NCI-H2196 treated with DMSO at 0.1 percent for 48 hours (cell line): ENCODE data around the gene ATOSB.
"Not testable (repeated sequence)": the region's sequence is repeated elsewhere in the genome, so short reads cannot be mapped to it uniquely, and the experiment has no call there.

Source experiments
- DNase-seq: peaks from one replicate; lab custom pipeline; 2025; ENCODE audit not compliant: unreplicated experiment; lab: John Stamatoyannopoulos, UW

The ATOSB gene, protein sequence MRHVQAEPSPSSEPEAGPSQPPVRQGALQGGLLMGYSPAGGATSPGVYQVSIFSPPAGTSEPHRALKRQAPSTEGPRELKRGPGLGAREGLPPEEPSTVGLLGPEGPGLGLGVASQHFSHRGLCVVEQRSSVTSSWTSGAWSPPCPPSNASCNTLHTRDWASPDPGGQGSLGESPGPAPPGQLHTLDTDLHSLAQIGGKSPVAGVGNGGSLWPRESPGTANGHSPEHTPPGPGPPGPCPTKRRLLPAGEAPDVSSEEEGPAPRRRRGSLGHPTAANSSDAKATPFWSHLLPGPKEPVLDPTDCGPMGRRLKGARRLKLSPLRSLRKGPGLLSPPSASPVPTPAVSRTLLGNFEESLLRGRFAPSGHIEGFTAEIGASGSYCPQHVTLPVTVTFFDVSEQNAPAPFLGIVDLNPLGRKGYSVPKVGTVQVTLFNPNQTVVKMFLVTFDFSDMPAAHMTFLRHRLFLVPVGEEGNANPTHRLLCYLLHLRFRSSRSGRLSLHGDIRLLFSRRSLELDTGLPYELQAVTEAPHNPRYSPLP

DNA sequence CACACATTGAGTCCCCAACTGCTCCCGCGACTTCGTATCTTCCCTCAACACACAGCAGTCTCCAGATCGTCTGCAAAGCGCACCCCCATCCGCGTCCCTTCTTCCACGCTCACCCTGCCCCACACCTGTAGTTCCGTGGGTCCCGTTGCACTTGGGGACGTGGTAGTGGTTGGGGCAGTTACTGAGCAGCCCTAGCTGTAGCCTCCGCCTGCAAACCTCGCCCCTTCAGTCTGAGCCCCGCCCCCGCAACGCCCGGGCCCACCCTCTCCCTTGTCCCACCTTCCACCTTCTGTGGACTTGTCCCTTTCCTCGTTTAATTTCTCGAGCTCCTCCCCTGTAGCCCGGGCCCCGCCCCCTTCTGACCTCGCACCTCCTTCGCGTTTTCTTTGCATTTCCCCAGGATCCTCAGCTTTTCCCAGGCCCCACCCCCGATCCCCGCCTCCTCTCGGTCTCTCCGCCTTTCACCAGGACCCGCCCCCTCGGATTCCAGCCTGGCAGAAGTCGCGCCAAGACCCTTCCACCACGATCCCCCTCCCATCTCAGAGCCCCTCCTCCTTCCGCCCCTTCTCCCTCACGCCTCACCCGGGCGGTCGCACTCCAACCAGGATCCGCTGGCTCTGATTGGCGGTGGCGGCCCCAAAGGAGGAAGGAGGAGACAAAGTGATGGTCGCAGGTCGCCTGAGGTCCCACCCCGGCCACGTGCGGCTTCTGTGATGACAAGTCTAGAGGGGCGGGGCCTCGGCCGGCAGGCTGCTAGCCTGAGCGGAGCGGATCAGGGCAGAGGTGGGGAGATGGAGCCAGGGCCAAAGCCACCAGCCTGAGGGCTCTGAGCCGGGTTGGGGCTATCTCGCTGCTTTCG, at the start of gene ATOSB:
ATOSB (minus strand) TSS at position 183 of the 859 bp plus-strand sequence. CDS start 7,588 bp downstream, outside the sequence.
- peak; percentile 100 for DNase-seq

DNA sequence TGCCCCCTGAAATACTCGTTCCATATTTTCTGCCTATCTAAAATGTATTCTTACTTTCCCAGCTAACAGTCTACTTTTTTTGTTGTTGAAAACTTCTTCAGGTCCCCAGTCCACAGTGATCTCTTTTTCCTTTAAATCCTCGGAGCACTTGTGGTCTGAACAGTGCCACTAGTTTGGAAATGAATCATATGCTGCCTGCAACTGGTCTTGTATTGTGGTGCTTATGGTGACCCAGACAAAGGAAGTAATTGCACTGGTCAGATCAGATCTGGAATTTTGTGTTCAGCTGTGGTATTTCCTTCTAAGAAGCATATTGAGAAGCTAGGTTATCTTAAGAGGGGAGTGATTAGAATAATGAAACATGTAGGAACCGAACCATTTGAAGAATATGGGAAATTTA, 49.0 kb upstream of the ATOSB start:
- DNase-seq, result no peak

DNA sequence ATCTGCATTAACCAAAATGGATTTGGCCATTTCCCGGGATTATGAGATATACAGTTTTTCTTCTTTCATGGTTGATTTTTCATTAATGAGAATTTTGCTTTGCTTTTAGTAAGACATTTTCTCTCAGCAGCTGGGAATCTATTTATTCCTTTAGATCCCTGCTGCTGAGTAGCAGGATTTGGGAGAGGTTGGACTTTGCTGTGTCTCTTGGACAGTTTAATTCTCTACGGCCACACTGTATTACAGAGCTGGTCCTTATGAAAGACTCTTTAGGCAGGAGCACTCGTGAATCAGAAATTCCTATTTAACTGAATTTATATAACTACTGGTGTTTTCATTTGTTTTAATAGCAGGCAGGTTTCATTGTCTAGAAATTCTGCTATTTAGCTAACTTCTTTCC, 47.8 kb upstream of the ATOSB start:
- DNase-seq, result no peak

DNA sequence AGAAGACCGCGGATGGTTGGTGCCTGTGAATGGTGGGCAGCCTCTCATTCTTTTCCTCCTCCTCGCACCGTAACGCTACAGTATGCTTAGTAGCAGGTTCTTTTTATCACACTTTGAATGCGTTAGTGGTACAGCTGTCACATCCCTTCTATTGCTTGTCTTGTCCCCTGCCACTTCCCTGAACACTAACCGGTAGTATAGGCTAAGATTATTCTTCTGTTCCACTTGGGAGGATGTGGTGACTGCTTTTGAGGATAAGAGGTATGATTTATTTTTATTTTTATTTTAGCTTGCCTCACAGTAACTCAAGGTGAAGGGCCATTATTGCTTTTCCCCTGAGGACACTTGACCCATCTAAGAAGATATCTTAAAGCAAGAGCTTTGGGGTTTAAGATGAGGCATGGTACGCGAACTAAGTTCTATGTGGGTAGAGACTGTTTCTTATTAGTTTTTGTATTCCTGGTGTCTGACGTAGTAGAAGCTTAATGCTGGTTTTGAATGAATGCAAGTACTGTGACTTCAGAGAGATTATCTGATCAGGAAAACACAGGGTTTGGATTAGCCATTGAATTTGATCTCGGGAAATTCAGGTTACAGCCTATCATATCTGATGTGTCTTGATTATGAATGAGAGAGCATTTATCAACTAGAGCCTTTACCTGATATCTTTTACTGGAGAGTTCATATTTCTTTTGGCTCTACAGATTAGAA, 47.1 kb upstream of the ATOSB start:
- no peak for DNase-seq

DNA sequence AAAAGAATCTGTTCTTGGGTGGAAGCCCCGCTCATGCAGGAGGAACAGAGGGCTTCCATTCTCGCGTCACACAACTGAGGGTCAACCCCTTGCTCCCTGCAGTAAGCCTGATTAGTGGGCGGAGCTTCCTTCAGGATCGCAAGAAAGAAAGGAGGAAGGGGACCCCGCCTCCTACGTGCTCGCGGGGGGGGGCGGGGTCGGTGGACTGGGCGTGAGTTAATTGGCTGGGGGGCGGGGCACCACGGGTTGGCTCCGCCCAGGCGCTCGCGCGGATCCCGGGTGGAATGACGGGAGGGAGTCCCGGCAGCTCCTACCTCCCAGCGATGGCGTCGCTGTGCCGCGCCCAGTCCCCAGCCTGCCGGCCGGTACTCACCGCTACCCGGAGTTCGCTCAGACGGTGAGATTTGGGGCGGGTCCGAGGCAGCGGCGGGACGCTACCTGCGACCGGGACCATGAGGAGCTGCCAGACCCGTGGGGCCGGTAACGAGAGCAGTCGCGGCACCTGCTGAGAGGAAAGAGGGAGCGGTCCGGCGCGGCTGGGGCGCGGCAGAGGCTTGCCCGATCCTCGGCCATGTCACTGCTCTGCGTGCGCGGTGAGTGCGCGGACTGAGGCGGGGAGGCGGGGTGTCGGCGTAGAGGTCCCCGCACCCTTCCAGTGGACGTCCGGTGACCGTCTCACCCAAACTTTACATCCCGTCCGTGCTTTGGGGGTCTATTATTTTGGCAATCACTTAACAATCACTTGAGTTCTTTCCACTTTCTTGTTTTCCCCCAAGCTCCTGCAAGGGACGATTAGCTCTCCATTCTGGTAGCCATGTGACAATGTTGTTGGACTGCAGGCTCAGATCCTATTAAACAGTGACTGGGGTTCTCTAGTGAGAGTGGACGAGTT, 46.3 kb upstream of the ATOSB start, which contains the start of gene UNC13B:
UNC13B (plus strand) TSS at position 297 of the 892 bp plus-strand sequence; CDS start at position 572, 275 bp downstream.
- DNase-seq, result peak; percentile 84

DNA sequence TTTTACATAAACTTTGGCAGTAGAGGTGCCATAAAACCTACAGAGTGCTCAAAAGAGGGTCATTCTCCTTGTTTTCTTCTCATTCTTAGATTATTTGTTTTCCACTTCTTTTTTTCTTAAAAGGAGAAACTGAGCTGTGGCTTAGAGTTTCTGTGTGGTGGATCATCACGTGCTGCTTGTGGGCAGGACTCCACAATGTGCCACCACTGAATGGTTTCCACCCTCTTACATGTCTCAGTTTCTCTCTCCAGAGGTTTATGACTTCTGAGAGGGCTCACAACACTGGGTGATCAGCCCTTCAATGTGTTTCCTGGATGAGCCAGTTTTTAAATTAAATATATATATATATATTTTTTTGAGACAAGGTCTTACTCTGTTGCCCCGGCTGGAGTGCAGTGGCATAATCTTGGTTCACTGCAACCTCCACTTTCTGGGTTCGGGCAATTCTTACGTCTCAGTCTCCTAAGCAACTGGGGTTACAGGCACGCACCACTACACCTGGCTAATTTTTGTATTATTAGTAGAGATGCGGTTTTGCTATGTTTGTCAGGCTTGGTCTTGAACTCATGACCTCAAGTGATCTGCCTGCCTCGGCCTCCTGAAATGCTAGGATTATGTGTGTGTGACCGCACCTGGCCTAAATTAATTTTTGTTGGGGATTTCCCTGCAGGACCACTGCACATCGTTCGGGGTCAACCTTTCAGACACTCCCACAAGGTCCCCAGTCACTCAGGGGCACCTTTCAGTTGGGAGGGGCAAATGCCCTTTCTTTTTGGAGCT, 43.0 kb upstream of the ATOSB start:
- DNase-seq, result no peak

DNA sequence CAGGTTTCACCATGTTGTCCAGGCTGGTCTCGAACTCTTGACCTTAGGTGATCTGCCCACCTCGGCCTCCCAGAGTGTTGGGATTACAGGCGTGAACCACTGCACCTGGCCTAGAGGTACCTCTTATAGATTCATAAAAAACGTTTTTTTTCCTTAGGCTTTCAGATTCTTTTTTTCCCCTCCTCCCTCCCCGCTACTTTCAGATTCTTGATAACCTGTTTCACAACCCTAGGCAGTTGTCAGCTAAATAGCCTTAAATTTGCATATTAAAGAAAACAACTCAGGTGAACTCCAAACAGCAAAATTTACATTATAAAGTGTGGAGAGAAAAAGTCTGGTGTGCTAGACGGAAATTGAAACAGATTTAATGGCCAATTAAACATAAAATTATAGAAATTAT, 42.2 kb upstream of the ATOSB start:
- not testable (repeated sequence) for DNase-seq

DNA sequence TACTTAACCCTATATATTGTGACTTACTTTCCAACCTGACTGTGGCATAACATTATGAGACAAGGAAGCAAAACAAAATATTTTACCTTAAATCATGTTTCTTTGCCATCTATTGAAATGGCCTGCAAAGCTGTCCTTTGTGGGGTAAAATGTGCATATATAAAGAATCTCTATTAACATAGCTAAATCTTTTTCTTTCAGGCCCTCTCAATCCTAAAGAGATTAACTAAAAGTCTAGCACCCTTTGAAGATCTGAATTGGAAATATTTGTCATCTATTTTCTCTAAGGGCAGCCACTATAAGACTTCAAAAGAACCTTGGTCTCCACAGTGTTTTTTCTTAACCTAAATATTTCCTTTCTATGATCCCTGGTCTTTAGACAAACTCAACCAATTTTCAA, 41.1 kb upstream of the ATOSB start:
- DNase-seq, result no peak

DNA sequence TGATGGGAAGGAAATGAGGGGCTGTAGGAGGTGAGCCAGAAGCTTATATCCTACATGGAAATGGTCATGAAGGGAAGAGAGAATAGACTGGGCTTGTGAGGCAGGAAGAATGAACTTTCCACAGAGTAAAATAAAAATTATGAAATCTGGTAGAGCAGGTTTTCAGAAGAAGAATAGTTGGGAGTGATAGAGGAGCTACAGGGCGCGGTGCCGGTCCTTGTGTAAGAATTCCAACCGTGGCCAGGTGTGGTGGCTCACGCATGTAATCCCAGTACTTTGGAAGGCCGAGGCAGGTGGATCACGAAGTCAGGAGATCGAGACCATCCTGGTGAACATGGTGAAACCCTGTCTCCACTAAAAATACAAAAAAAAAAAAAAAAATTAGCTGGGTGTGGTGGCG, 37.3 kb upstream of the ATOSB start:
- DNase-seq, result no peak

DNA sequence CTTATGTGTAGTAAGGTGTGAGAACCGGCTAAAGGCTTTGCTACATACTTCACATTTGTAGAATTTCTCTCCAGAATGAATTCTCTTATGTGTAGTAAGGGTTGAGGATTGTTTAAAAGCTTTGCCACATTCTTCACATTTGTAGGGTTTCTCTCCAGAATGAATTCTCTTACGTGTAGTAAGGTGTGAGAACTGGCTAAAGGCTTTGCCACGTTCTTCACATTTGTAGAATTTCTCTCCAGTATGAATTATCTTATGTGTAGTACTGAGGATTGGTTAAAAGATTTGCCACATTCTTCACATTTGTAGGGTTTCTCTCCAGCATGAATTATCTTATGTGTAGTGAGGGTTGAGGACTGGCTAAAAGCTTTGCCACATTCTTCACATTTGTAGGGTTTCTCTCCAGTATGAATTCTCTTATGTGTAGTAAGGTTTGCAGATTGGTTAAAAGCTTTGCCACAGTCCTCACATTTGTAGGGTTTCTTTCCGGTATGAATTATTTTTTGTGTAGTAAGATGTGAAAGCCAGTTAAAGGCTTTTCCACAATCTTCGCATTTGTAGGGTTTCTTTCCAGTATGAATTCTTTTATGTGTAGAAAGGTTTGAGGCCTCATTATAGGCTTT, 32.4 kb upstream of the ATOSB start:
- DNase-seq, result not testable (repeated sequence)

DNA sequence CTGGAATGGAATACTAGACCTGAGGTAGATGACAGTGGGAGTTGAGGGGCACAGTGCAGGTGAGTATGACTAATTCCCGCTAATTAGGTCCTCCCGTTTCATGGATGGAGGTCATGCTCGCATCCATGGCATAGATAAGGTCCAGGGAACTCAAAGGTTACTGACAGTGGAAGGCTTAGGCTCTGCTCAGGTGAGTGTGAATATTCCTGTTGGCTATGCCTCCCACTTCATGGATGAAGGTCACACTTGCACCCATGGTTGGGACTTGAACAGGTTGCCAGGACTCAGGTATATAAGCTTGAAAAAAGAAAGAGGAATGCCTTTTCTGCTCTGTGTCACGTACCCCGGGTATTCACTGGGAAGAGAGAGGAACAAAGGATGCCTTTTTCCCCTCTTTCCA, 26.4 kb upstream of the ATOSB start:
- no peak for DNase-seq

DNA sequence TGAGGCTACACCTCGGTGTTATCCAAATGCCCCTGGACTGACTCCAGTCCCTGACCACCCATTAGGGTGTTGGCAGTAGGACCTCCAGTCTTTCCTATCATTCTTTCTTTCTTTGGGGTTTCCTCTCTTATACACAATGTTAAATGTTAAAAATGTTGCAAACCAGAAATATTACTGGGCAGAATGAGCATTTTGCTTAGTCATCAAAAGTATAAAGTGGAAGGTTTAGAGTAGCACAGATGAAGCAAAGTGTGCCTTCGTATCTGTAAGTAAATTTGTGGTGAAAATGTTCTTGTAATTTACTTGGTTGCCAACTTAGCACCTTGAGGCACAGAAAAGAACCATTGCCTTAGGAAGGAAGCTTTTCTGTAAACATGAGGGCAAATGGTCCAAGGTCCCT, 24.4 kb upstream of the ATOSB start:
- no peak for DNase-seq

DNA sequence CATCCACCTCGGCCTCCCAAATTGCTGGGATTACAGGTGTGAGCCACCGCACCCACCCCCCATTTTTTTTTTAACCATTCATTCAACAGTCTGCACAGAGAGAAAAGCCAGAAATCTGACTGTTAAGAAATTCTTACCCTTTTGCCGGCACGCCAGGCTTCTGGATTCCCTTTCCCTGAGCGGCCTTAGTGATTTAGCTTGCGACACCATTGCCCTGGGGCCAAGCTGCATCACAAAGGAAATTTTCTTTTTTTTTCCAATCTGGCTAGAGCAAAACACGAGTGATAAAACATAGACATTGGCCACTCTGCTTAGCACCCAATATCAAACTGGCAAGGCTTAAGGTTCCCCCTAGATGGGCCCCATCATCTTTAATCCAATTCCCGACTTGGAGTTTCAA, 21.2 kb upstream of the ATOSB start:
- DNase-seq, result no peak

DNA sequence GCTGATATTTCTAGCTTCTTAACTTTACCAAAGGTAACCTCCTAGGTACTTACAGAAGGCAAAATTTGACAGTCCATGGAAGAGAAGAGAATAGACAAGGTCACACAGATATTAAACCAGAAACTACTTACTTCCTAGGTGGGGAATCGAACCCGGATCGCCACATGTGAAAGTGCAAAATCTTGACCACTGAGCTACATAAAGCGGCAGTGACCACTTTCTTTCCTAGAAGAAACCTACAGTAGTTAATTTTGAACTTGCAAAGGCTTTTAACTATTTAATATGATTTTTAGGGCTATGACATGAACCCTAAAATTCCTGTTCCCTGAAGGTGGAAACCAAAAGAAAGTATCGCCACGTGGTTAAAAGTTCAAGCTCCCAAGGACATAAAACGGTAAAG, 20.3 kb upstream of the ATOSB start:
- no peak for DNase-seq

DNA sequence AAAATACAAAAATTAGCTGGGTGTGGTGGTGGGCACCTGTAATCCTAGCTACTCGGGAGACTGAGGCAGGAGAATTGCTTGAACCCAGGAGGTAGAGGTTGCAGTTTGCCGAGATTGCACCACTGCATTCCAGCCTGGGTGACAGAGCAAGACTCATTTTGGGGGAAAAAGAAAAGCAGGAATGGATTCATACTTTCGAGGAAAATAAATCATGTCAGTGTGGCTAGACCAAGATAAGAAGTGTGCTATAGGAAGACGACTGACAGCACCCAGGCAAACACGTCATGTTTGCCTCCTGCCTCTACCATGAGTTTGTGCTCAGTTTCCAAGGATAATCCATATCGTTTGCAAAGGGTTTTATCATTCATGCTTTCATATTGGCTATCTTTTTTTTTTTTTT, 19.3 kb upstream of the ATOSB start:
- DNase-seq, result no peak

DNA sequence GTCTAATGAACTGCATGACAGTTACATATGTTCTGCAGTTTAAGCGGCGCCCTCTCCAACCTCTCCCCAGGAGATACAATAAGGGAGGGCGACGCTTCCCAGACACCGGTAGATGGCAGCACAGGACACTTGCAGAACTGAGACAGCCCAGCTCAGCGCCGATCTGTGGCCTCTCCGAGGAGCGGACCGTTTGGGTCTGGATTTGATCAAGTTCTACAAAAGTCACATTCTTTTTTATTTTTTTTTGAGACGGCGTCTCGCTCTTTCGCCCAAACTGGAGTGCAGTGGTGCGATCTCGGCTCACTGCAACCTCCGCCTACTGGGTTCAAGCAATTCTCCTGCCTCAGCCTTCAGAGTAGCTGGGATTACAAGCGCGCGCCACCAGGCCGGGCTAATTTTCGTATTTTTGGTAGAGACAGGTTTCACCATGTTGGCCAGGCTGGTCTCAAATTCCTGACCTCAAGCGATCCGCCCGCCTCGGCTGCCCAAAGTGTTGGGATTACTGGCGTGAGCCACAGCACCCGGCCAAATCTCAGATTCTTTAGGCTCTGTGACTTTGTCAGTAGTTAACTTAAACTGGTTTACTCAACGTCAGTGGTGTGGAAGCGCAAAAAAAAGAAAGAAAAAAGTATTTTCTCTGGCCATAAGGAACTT, 1.4 kb upstream of the ATOSB start:
- peak; percentile 89 for DNase-seq

DNA sequence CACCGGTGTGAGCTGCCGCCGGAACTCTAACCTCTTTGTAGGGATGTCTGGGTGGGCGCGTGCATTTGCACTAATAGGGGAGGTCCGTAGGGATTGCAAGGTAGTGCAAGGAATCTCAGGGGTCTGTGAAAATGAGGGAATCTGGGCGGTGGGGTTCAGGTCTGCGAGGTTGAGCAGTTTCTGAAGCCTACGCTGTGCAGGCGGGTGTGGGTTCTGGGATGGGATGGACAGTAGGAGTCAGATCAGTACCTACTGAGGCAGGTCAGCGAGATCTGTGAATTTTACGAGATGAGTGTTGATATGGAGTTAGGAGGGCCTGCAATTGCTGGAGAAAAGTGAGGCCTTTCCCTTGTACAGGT, 856 bp upstream of the ATOSB start:
- DNase-seq, result no peak

DNA sequence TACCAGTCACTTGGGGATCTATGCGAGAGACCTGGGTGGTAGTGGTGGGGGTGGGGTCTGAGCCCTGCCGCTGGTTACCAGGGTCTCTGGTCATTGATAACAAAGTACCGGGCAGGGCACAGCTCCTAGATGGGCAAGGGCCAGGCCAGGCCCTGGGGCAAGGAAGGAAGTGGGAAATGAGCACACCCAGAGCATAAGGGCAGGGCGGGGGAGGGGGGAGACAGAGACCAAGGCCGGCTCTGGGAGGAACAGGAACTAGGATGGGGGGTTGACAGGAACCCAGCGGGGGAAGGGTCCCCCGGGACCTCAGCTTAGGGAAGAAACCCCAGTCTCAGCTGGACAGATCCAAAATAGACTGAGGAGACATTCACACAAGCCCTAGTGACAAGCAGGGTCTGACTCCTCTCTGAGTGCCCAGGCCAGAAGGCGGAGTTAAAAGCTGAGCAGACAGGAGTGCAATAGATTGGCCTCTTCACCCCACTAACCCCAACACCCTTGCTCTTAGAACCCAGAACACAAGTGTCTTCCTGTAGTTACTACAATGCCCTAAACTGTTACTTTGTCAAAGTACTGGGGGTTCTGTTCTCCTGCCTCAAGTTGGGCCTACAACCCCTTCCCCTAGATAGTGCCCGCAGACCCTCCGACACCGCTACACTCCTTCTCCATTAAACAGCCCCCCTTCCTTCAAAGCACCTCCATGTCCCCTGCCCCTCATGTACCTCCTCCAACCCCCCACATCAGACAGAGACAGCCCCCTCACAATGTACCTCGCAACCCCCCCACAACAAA, 628 bp downstream of the ATOSB start:
- no peak for DNase-seq
